Stimulated activated CD8-positive, alpha-beta memory T cell treated with anti-CD3 and anti-CD28 coated beads, Interleukin-7, amount 100 ng/mL, for 24 hours (primary cell): ENCODE measurements around the gene ZBTB44.

Experiments
- DNase-seq: peaks from one replicate; pipeline ENCODE4 v3.0.0-alpha.2; 2020; ENCODE audit warnings: low read depth

Gene ZBTB44

GRCh38 chr11:130214861-130215530 is 99.7 kb downstream of the ZBTB44 start:
- no peak for DNase-seq

DNA sequence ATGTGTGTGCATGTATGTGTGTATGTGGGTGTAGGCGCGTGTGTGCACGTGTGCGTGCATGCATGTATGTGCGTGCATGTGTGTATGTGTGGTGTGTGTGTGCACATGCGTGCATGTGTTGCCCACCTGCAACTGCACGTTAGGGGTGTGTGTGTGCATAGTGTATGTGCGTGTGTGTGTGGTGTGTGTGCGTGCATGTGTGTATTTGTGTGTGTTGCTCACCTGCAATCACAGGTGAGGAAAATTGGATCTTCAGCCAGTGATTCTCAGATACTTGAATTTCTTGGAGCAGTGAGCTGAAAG is 100.8 kb downstream of the ZBTB44 start:
- no peak for DNase-seq

DNA sequence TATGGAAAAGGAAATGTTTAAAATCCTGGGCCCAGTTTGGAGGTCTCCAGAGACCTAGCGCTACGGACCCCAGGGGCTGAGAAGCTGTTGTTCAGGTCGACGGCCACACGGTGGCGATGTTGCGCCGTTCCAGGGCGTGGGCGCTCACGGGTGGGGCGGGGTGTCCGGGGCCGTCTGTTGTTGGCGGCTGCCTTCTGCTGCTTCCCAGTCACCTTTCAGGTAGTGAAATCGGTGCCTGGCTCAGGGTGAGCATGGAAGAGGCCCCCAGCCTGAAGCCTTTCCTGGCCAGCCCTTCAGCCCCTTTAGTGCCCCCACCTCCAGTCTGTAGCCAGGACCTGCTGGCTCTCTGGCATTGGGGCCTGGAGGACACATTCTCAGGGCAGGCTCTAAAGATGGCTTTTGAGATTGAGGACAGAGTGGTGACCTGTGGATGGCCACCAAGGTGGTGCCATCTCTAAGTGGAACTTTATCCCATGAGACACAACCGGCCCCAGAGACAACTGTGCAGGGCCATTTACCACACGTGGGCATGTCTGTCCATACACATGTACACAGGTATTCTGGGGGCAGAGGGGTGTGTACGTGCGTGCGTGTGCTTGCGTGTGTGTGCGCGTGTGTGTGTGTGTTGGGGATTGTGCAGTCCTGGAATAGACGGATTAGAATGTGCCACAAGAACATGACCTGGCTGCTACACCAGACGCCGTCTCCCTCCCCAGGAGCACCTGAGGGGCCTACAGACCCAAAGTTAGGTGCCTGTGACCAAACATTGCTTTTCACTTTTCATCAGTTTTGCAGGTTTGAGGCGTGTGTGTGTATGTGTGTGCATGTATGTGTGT is 101.4 kb downstream of the ZBTB44 start:
- peak; percentile 44 for DNase-seq

DNA sequence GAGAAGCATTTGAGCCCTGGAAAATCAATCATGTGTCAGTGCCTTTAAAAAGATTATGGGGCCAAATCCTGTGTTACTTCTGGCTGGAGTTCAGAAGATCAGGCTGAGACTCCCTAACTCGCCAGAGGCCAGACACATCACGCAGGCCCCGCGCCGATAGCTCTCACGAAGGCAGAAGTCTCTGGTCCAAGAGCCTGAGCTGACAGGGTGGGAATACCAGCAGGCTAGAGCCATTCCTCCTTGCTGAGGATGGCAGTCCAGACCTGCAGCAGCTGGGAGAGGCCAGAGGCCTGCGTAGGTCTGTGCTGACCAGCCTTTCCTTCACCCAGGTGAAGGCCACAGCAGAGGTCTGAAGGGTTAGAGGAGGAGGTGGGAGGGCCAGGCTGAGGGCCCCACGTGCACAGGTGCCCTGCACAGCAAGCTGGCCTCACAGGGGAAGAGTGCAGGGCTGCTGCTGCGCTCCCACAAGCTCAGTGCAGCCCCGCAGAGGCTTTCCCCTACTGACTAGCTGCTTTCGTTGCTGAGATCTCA is 102.2 kb downstream of the ZBTB44 start:
- no peak for DNase-seq

GRCh38 chr11:130211781-130212401 is 102.8 kb downstream of the ZBTB44 start:
- no peak for DNase-seq

- no peak for DNase-seq
Measured at GRCh38 chr11:130211144-130211543, 103.6 kb downstream of the ZBTB44 start.

DNA sequence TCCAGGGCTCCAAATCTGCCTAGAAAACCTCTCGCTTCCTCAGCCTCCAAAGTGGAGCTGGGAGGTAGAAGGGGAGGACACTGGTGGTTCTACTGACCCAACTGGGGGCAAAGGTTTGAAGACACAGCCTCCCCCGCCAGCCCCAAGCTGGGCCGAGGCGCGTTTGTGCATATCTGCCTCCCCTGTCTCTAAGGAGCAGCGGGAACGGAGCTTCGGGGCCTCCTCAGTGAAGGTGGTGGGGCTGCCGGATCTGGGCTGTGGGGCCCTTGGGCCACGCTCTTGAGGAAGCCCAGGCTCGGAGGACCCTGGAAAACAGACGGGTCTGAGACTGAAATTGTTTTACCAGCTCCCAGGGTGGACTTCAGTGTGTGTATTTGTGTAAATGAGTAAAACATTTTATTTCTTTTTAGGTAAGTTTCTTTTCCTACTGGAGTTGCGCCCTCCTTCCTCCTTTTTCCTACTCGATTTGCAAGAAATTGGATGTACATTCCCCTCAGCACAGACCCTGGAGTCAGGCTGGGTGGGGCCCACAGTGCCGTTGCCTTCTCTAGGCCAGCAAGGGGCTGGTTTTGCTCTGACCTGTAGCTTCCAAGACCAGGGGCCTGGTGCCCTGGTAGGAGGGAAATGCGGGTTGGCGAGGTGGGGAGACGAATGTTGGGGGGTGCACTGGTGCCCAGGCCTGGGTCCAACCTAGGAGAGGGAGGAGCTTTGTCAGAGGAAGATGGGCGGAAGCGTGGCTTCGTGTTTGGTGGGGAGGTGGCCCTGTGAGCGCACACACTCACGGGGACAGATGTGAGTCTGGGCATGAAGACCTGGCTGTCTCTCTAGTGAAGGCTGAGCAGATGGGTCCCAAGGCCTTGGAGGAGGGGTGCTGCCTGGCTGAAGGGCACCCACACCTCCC is 104.5 kb downstream of the ZBTB44 start:
- no peak for DNase-seq

- DNase-seq: no peak
Measured at GRCh38 chr11:130209128-130209932, 105.4 kb downstream of the ZBTB44 start.

- DNase-seq: no peak
Measured at GRCh38 chr11:130208241-130209127, 106.2 kb downstream of the ZBTB44 start.

DNA sequence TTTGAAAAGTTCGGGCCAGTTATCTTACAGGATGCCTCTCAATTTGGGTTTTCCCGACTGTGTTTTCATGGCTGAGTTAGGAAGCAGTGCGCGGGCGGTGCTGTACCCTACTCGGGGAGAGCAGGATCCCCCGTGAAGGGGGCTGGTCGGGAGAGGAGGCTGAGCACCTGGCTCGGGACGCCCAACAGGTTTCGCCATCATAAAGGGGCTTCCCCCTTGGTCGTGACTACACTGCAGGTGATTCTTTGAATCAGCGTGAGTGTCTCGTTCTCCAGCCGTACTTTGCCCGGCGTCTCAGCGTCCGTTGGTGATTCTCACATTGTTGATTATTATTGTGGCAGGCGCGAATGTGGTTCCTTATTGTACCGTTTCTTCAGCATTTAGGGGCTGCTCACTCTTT is 108.6 kb downstream of the ZBTB44 start:
- no peak for DNase-seq

- DNase-seq: no peak
Measured at GRCh38 chr11:130204703-130205095, 110.0 kb downstream of the ZBTB44 start.

- DNase-seq: no peak
Measured at GRCh38 chr11:130203766-130204702, 110.7 kb downstream of the ZBTB44 start.

DNA sequence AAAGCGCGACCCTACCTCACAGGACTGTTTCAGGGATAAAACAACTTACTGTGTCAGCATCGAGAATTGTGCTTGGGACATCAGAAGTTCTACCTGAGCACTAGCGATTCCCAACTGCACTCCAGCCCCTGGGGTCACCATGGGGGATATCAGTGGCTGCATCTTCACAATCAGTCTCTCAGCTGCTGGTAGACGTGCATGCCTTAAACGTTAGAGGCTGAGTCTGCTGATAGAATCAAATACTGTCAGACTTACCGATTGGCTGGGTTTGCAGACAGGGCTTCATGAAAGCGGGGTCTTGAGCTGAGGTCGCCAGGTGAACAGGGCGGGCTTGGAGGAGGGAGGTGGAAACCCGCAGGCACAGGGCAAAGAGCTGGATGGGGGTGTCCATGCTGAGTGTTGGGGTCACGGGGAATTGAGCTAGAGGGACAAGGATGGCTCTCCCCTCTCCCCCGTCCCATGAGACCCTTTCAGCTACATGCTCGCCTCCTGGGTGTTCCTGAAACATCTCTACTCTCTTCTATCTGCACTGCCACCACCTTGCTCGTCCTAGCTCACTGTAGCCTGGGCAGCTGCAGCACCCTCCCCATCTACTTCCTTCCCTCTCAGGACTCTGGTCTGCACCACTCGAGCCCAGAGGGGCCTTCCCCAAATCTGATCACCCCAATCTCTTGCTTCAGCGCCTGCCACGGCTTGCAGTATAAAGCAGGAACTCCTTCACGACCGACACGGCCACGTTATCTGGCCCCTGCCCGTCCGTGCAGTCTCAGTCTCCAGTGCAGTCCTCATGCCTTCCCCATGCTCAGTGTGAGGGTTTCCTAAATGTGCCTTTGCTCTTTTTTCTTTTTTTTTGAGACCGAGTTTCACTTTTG is 111.7 kb downstream of the ZBTB44 start:
- DNase-seq: no peak

DNA sequence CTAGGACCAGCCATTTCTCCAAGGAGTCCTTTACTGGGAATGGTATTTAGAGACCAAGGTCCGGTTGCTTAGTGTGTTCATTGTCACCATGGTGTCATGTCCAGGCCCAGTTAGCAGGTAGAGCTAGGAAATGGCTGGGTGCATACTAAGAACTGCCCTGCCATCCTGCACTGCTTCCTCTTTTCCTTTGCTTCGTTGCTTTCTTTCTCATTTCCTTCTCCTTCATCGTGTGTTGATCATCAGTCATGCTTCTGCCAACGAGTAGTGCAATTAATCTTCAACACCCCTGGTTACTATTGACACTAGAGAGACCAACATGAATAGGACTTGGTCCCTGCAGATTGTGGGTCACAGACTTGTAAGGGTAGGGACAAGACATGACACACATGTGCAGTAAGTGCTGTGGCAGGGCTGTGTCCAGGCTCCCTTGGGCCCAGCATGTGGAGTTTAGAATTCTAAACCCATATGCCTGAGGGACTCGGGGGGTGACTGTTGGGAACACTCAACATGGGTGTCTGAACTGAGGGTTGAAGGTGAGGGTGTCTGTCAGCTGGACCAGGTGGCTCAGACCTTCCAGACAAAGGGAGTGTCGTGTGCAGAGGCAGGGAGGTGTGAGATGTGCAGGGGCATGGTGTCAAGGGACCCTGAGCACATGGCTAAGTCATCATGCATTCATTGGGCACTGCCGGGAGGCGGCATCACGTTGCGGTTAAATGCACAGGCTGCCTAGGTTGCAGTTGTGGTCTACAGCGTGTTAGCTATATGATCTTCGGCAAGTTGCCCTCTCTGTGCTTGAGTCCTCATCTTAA is 112.5 kb downstream of the ZBTB44 start:
- no peak for DNase-seq

- DNase-seq: no peak
Measured at GRCh38 chr11:130201026-130201425, 113.7 kb downstream of the ZBTB44 start.

- no peak for DNase-seq
Measured at GRCh38 chr11:130199792-130200191, 114.9 kb downstream of the ZBTB44 start.

- no peak for DNase-seq
Measured at GRCh38 chr11:130198964-130199363, 115.8 kb downstream of the ZBTB44 start.
